HEK293 (cell line): Measurements from ENCODE around the gene FYB2.

ENCODE experiments used
- CTCF ChIA-PET: fragments of 350-600 bp; formaldehyde crosslinking; extraction: SDS; loops from one replicate; lab custom pipeline; 2021; ENCODE audit warnings: antibody characterized with exemption; lab: Yijun Ruan, JAX
- POLR2A ChIA-PET: fragments of 300-600 bp; formaldehyde crosslinking; extraction: SDS; loops from one replicate; lab custom pipeline; 2020; ENCODE audit warnings: antibody characterized with exemption, inconsistent platforms; lab: Yijun Ruan, JAX
- H3K27ac ChIP-seq: fragments of 200-500 bp; sonication (Bioruptor generic); 2 replicates; pipeline ENCODE4 v1.5.1; 2014; ENCODE audit warnings: low read depth, low read length, control low read depth, inconsistent platforms; ENCODE audit errors: extremely low read depth
- H3K36me3 ChIP-seq, 2 experiments: fragments of 200-500 bp in 1 of 2; sonication (Bioruptor generic) in 1 of 2; 1 replicate in 1 of 2; 2 replicates in 1 of 2; pipeline ENCODE4 v1.5.1; 2014 to 2017; ENCODE audit warnings: inconsistent platforms in 2 of 2, low read length in 2 of 2; ENCODE audit not compliant: control insufficient read depth in 2 of 2, insufficient read depth in 1 of 2
- H3K4me1 ChIP-seq: fragments of 200-500 bp; sonication (Bioruptor generic); 2 replicates; pipeline ENCODE4 v1.5.1; 2014; ENCODE audit warnings: mild to moderate bottlenecking, low read length, inconsistent platforms; ENCODE audit not compliant: control insufficient read depth, insufficient read depth
- H3K4me3 ChIP-seq: 2 replicates; pipeline ENCODE4 v1.5.1; 2011; ENCODE audit warnings: low read depth, mild to moderate bottlenecking, control low read depth, low read length, moderate library complexity
- H3K9me3 ChIP-seq: fragments of 200-500 bp; sonication (Bioruptor generic); 2 replicates; pipeline ENCODE4 v1.5.1; 2014; ENCODE audit warnings: low read depth, low read length, inconsistent platforms; ENCODE audit not compliant: control insufficient read depth, insufficient read depth
- HOXA7 ChIP-seq: sonication (generic); formaldehyde crosslinking; IDR thresholded peaks from 2 replicates; pipeline ENCODE4 v1.8.1; 2022; ENCODE audit warnings: missing genetic modification reagents, borderline replicate concordance
- KLF10 ChIP-seq: fragments of 450-650 bp; IDR thresholded peaks from 2 replicates; pipeline ENCODE4 v1.5.1; 2018; ENCODE audit warnings: missing biosample characterization, mild to moderate bottlenecking, missing genetic modification characterization
- MEIS1 ChIP-seq: sonication (generic); formaldehyde crosslinking; IDR thresholded peaks from 2 replicates; pipeline ENCODE4 v1.8.1; 2022; ENCODE audit warnings: missing genetic modification reagents, mild to moderate bottlenecking, borderline replicate concordance
- MZF1 ChIP-seq: fragments of 450-650 bp; formaldehyde crosslinking; IDR thresholded peaks from 2 replicates; pipeline ENCODE4 v1.5.1; 2017; ENCODE audit warnings: missing biosample characterization, missing genetic modification characterization, borderline replicate concordance
- PRDM1 ChIP-seq: fragments of 450-650 bp; formaldehyde crosslinking; IDR thresholded peaks from 2 replicates; pipeline ENCODE4; 2016; ENCODE audit warnings: missing biosample characterization, missing genetic modification characterization
- PRDM4 ChIP-seq: fragments of 450-650 bp; formaldehyde crosslinking; IDR thresholded peaks from 2 replicates; pipeline ENCODE4 v1.5.1; 2017; ENCODE audit warnings: missing biosample characterization, missing genetic modification characterization
- RBAK ChIP-seq: fragments of 450-650 bp; formaldehyde crosslinking; IDR thresholded peaks from 2 replicates; pipeline ENCODE4 v1.5.1; 2016; ENCODE audit warnings: missing biosample characterization, missing genetic modification characterization
- YY2 ChIP-seq: fragments of 450-650 bp; formaldehyde crosslinking; IDR thresholded peaks from 2 replicates; pipeline ENCODE4 v1.5.1; 2016; ENCODE audit warnings: missing biosample characterization, missing genetic modification characterization
- ZBTB8A ChIP-seq: fragments of 450-650 bp; formaldehyde crosslinking; IDR thresholded peaks from 2 replicates; pipeline ENCODE4 v1.5.1; 2016; ENCODE audit warnings: missing biosample characterization, missing genetic modification characterization
- ZNF140 ChIP-seq: fragments of 450-650 bp; formaldehyde crosslinking; IDR thresholded peaks from 2 replicates; pipeline ENCODE4 v1.5.1; 2016; ENCODE audit warnings: missing biosample characterization, missing genetic modification characterization
- ZNF155 ChIP-seq: fragments of 450-650 bp; formaldehyde crosslinking; IDR thresholded peaks from 2 replicates; pipeline ENCODE4 v1.5.1; 2016; ENCODE audit warnings: missing biosample characterization, missing genetic modification characterization
- ZNF184 ChIP-seq: fragments of 450-650 bp; IDR thresholded peaks from 2 replicates; pipeline ENCODE4 v1.5.1; 2018; ENCODE audit warnings: missing biosample characterization, mild to moderate bottlenecking, missing genetic modification characterization
- ZNF223 ChIP-seq: fragments of 450-650 bp; formaldehyde crosslinking; IDR thresholded peaks from 2 replicates; pipeline ENCODE4 v1.5.1; 2016; ENCODE audit warnings: missing biosample characterization, missing genetic modification characterization
- ZNF23 ChIP-seq: fragments of 450-650 bp; formaldehyde crosslinking; IDR thresholded peaks from 2 replicates; pipeline ENCODE4 v1.5.1; 2016; ENCODE audit warnings: missing biosample characterization, missing genetic modification characterization, borderline replicate concordance
- ZNF266 ChIP-seq: fragments of 450-650 bp; formaldehyde crosslinking; IDR thresholded peaks from 2 replicates; pipeline ENCODE4 v1.5.1; 2016; ENCODE audit warnings: missing biosample characterization, missing genetic modification characterization, low read depth
- ZNF335 ChIP-seq: fragments of 450-650 bp; formaldehyde crosslinking; conservative IDR thresholded peaks from 2 replicates; pipeline ENCODE4 v1.5.1; 2016; ENCODE audit warnings: missing biosample characterization, missing genetic modification characterization
- ZNF37A ChIP-seq: fragments of 450-650 bp; IDR thresholded peaks from 2 replicates; pipeline ENCODE4 v1.5.1; 2018; ENCODE audit warnings: missing biosample characterization, missing genetic modification characterization
- ZNF433 ChIP-seq: fragments of 450-650 bp; formaldehyde crosslinking; IDR thresholded peaks from 2 replicates; pipeline ENCODE4 v1.5.1; 2016; ENCODE audit warnings: missing biosample characterization, missing genetic modification characterization, low read depth
- ZNF513 ChIP-seq: fragments of 450-650 bp; IDR thresholded peaks from 2 replicates; pipeline ENCODE4 v1.5.1; 2018; ENCODE audit warnings: missing biosample characterization, missing genetic modification characterization
- ZNF514 ChIP-seq: fragments of 450-650 bp; formaldehyde crosslinking; IDR thresholded peaks from 2 replicates; pipeline ENCODE4 v1.5.1; 2016; ENCODE audit warnings: missing biosample characterization, missing genetic modification characterization
- ZNF558 ChIP-seq: fragments of 450-650 bp; formaldehyde crosslinking; IDR thresholded peaks from 2 replicates; pipeline ENCODE4 v1.5.1; 2016; ENCODE audit warnings: missing biosample characterization, missing genetic modification characterization
- ZNF596 ChIP-seq: fragments of 450-650 bp; IDR thresholded peaks from 2 replicates; pipeline ENCODE4 v1.5.0; 2018; ENCODE audit warnings: missing biosample characterization, mild to moderate bottlenecking, missing genetic modification characterization, moderate library complexity
- ZNF621 ChIP-seq: fragments of 450-650 bp; formaldehyde crosslinking; IDR thresholded peaks from 2 replicates; pipeline ENCODE4 v1.5.1; 2017; ENCODE audit warnings: missing biosample characterization, missing genetic modification characterization
- ZNF654 ChIP-seq: fragments of 450-650 bp; formaldehyde crosslinking; IDR thresholded peaks from 2 replicates; pipeline ENCODE4 v1.5.1; 2016; ENCODE audit warnings: low read depth, missing biosample characterization, missing genetic modification characterization
- ZNF701 ChIP-seq: fragments of 450-650 bp; formaldehyde crosslinking; IDR thresholded peaks from 2 replicates; pipeline ENCODE4 v1.5.1; 2016; ENCODE audit warnings: missing biosample characterization, missing genetic modification characterization
- ZNF791 ChIP-seq: fragments of 450-650 bp; formaldehyde crosslinking; IDR thresholded peaks from 2 replicates; pipeline ENCODE4 v1.5.1; 2016; ENCODE audit warnings: missing biosample characterization, missing genetic modification characterization

The FYB2 gene

DNA sequence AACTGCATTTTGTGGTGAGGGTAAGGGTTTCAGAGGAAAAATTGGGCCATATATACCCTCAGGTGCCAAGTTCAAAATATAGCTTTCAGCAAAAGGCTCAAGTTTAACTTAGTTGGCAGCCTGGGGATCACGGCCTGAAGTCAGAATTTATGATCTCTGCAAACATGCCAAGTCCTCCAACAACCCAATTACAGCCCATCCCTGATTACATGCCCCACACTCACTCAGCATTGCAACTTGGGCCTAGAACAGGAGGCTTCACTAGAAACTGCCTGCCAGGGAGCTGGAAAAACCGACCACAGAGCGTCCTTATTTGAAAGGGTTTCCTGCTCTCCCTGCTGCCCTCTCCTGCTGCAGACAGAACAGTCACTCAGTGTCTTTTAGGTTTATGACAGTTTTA is 12.4 kb downstream of the FYB2 start:
- Histone ChIP-seq H3K9me3 (no peaks in the 10 kb centered on the region), H3K4me1 (no peaks in the 10 kb centered on the region), H3K36me3 (no peaks in the 10 kb centered on the region), H3K4me3 (no peak overlapping the region), H3K27ac (no peak overlapping the region)
- POLR2A ChIA-PET, result no interaction called here
- TF ChIP-seq ZNF654 (tag by site-specific recombination), result no peak
- no peak for TF ChIP-seq ZNF433 (tag by site-specific recombination)
- TF ChIP-seq PRDM4 (tag by site-specific recombination), result peak; percentile 97
- TF ChIP-seq ZNF596, result no peak
- peak; percentile 42 for TF ChIP-seq ZNF335 (tag by site-specific recombination)
- TF ChIP-seq MZF1, result peak; percentile 62; the same call in 1 of the 2 replicates
- TF ChIP-seq YY2 (tag by site-specific recombination), result no peak
- no peak for TF ChIP-seq HOXA7
- TF ChIP-seq, all 188 proteins: peak for 3
- CTCF ChIA-PET, result interaction anchor here (0.6 to 4.1 kb wide), 2 partner anchors 14 to 72 kb away, joined by 3 to 28 read pairs; partner anchors contain the start of gene FYB2

- POLR2A ChIA-PET, result no interaction called here
- no peaks in the 10 kb centered on the region for H3K36me3 ChIP-seq
- TF ChIP-seq ZNF155 (no peak), ZNF791 (tag by site-specific recombination) (no peak), ZNF140 (no peak), MEIS1 (CRISPR knock-in tag) (no peak), ZNF23 (tag by site-specific recombination) (no peak), RBAK (no peak), ZNF654 (tag by site-specific recombination) (peak; percentile 23), ZNF621 (no peak), ZNF184 (tag by site-specific recombination) (no peak)
- TF ChIP-seq, all 188 proteins: peak for 1
- CTCF ChIA-PET, result interaction anchor here (0.6 to 2.5 kb wide), 20 partner anchors 11 to 1428 kb away, joined by 3 to 14 read pairs (median 3); no protein-coding TSS in a partner anchor
- Histone ChIP-seq H3K4me1 (no peaks in the 10 kb centered on the region), H3K9me3 (no peaks in the 10 kb centered on the region), H3K27ac (no peak overlapping the region), H3K4me3 (no peak overlapping the region)
Observed at GRCh38 chr1:56803561-56804156, 15.5 kb downstream of the FYB2 start.

DNA sequence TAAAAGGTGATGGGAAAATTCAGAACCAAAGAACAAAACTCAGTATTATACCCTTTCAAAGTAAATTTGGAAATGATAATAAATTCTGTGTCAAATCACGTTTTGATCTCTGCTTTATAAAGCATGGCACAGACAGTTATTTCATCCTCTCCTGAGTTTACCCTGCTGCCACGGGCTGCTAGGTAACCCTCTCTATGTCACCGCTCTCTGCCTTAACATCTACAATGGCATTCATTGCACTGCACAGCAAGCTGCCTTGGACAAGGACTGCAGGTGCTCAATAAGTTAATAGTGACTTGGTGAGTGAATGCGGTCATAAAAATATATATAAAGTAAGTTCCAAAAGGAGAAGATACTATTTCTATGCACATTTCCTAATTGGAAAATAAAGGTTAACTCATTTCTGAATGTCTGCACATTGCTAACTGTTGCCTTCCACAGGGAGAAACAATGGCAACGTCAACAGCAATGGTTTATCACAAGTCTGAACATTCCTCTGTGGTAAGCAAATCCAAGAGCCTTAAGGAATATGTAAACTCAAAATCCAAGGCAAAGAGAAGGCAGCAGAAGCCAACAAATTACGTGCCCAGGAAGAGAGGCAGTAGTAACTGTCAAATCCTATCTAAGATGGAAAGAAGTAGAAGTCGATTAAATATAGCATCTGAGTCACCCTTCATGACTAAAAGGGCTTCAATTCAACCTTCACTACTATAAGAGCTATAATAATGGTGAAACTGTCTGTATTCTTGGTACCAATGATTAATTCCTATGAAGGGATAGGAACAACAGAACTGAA is 19.4 kb downstream of the FYB2 start:
- H3K9me3 ChIP-seq, result no peaks in the 10 kb centered on the region
- CTCF ChIA-PET, result interaction anchor here (0.6 to 1.6 kb wide), 3 partner anchors 21 to 67 kb away, joined by 3 to 7 read pairs (median 4); no protein-coding TSS in a partner anchor
- peaks cover 4% of the 10 kb centered on the region; the same call in 1 of the 2 replicates for H3K4me1 ChIP-seq
- POLR2A ChIA-PET, result no interaction called here
- no peak overlapping the region for H3K4me3 ChIP-seq
- H3K27ac ChIP-seq, result no peak overlapping the region
- no peaks in the 10 kb centered on the region for H3K36me3 ChIP-seq
- TF ChIP-seq PRDM1 (tag by site-specific recombination) (no peak), ZNF266 (tag by site-specific recombination) (no peak), ZNF514 (no peak), ZNF513 (no peak), ZNF37A (tag by site-specific recombination) (no peak), ZNF558 (tag by site-specific recombination) (no peak), ZBTB8A (no peak), ZNF223 (no peak), KLF10 (tag by site-specific recombination) (no peak), ZNF701 (tag by site-specific recombination) (no peak)
